ENCODE data around the gene KATNB1. TPM values are rescaled to one million over a fixed set of nuclear protein-coding genes. Genes with fewer than 3 reads are reported as not detected.

KATNB1 gene
- total RNA-seq, 1 experiment from 2014 or later: 32.2 TPM

DNA sequence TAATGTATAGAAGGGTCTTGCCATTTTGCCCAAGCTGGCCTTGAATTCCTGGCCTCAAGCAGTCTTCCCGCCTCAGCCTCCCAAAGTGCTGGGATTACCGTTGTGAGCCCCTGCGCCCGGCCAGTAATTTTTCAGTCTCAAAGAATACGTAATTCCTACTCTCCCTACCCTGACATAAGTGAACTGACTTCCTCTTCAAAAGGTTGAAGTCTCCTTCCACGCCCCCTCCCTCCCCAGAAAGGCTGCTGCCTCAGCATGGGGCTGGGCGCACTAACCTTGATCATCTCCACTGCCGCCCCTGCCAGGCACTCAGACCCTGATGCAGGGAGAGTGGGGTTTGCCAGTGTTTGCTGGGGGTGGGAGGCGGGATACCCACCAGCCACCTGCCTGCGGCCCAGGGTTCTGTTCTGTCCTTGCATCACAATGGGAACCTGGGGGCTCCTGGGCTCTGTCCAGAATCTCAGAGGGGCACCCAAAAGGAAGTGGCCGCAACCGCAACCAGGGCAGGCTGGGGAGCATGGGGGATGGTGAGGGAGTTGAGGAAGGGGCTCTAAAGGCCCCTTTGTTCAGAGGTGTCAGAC is 39.2 kb downstream of the KATNB1 start:
- no peaks in the 10 kb centered on the region for H3K27me3 ChIP-seq (ENCODE audit: insufficient read depth, low read length)
- DNase-seq (ENCODE audit: low read depth, low spot score): no peak
- ChIA-PET RAD21 (ENCODE audit: low non-redundant PET in 1 of 2, low total read pairs in 2 of 2, uncharacterized antibody in 2 of 2, unreplicated experiment in 2 of 2) (no interaction called here), CTCF (no interaction called here), POLR2A (no interaction called here)
- BruUV-seq (replicated peaks): no TSS peak
- TF ChIP-seq CBX3 (IDR thresholded peaks at IDR 0.05; ENCODE audit: low read depth) (no peak), POLR2AphosphoS5 (IDR thresholded peaks at IDR 0.05; ENCODE audit: low read depth, low read length) (no peak), RAD21 (IDR thresholded peaks at IDR 0.05; ENCODE audit: low read depth) (no peak), SIN3A (IDR thresholded peaks at IDR 0.05; ENCODE audit: low read depth) (no peak), YY1 (IDR thresholded peaks at IDR 0.05; ENCODE audit: extremely low read depth, insufficient replicate concordance, low read depth, low read length) (no peak), FOSL1 (IDR thresholded peaks at IDR 0.05; ENCODE audit: low read depth) (no peak), EZH2 (IDR thresholded peaks at IDR 0.05) (no peak), JUND (IDR thresholded peaks at IDR 0.05) (no peak), SP1 (IDR thresholded peaks at IDR 0.05; ENCODE audit: low read depth) (no peak), SRF (IDR thresholded peaks at IDR 0.05; ENCODE audit: low read depth) (no peak), EZH2phosphoT487 (IDR thresholded peaks at IDR 0.05; ENCODE audit: borderline replicate concordance) (no peak), ZNF274 (IDR thresholded peaks at IDR 0.05; ENCODE audit: low read depth, low read length) (no peak), TCF7L2 (IDR thresholded peaks at IDR 0.05; ENCODE audit: borderline replicate concordance, extremely low read depth, insufficient read depth, insufficient read length) (no peak)
- TF ChIP-seq, protein P1, sequence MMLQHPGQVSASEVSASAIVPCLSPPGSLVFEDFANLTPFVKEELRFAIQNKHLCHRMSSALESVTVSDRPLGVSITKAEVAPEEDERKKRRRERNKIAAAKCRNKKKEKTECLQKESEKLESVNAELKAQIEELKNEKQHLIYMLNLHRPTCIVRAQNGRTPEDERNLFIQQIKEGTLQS (IDR thresholded peaks at IDR 0.05): no peak
- TF ChIP-seq, protein P2, sequence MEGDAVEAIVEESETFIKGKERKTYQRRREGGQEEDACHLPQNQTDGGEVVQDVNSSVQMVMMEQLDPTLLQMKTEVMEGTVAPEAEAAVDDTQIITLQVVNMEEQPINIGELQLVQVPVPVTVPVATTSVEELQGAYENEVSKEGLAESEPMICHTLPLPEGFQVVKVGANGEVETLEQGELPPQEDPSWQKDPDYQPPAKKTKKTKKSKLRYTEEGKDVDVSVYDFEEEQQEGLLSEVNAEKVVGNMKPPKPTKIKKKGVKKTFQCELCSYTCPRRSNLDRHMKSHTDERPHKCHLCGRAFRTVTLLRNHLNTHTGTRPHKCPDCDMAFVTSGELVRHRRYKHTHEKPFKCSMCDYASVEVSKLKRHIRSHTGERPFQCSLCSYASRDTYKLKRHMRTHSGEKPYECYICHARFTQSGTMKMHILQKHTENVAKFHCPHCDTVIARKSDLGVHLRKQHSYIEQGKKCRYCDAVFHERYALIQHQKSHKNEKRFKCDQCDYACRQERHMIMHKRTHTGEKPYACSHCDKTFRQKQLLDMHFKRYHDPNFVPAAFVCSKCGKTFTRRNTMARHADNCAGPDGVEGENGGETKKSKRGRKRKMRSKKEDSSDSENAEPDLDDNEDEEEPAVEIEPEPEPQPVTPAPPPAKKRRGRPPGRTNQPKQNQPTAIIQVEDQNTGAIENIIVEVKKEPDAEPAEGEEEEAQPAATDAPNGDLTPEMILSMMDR (IDR thresholded peaks at IDR 0.05 in 2 of 3, conservative IDR thresholded peaks at IDR 0.05 in 1 of 3; ENCODE audit: borderline replicate concordance in 1 of 3, insufficient read depth in 1 of 3, low read depth in 2 of 3, low read length in 2 of 3): no peak
- TF ChIP-seq, protein P3, sequence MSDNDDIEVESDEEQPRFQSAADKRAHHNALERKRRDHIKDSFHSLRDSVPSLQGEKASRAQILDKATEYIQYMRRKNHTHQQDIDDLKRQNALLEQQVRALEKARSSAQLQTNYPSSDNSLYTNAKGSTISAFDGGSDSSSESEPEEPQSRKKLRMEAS (IDR thresholded peaks at IDR 0.05): no peak
- H3K9ac ChIP-seq (ENCODE audit: low read length): no peak overlapping the region
- no peaks in the 10 kb centered on the region for H3K79me2 ChIP-seq (ENCODE audit: insufficient read depth, low read length)
- H3K4me2 ChIP-seq (ENCODE audit: low read length): no peak overlapping the region
- H4K20me1 ChIP-seq (ENCODE audit: insufficient read depth): no peaks in the 10 kb centered on the region
- intact Hi-C loops (cut with micrococcal nuclease): no loop called here
- H3K36me3 ChIP-seq (ENCODE audit: control insufficient read depth in 1 of 2, insufficient read depth in 2 of 2, low read length in 2 of 2): no peaks in the 10 kb centered on the region
- peaks cover 12 to 13% of the 10 kb centered on the region in 2 experiments for H3K4me1 ChIP-seq (ENCODE audit: control insufficient read depth in 1 of 2, insufficient read depth in 2 of 2, low read length in 2 of 2)
- H2AFZ ChIP-seq (ENCODE audit: low read depth, low read length, poor library complexity, severe bottlenecking): no peak overlapping the region
- no peak overlapping the region for H3K27ac ChIP-seq (ENCODE audit: low read depth, low read length)
- no peak overlapping the region for H3K4me3 ChIP-seq (replicated peaks in 1 of 2; ENCODE audit: low read depth in 1 of 2, low read length in 2 of 2)
- no peaks in the 10 kb centered on the region for H3K9me2 ChIP-seq (ENCODE audit: insufficient read depth)
- H3K9me3 ChIP-seq (ENCODE audit: control insufficient read depth in 1 of 2, insufficient read depth in 1 of 2, low read depth in 1 of 2, low read length in 2 of 2): no peaks in the 10 kb centered on the region
- ATAC-seq: no peak
